ENCODE data around the gene C3orf22. TPM values are rescaled to one million over a fixed set of nuclear protein-coding genes. Genes with fewer than 3 reads are reported as not detected.

C3orf22 gene
- total and polyA plus RNA-seq, 9 of the 15 experiments (the other 6 are each of a cell fraction or from before 2014, with no cell fraction given) = not detected

GRCh38 chr3:126540951-126541627, 17.6 kb downstream of the C3orf22 start:
- peaks cover 0 to 7% of the 10 kb centered on the region in 2 experiments; a peak in 2 of 5 replicates for H3K27me3 ChIP-seq (ENCODE audit: control insufficient read depth in 2 of 2, insufficient read depth in 2 of 2, low read length in 2 of 2)
- peak; percentile 56 for ATAC-seq
- no peaks in the 10 kb centered on the region for H3K36me3 ChIP-seq (ENCODE audit: control insufficient read depth, insufficient read depth, low read length)
- H3K9me1 ChIP-seq (ENCODE audit: control insufficient read depth, insufficient read depth, low read length) = no peaks in the 10 kb centered on the region
- WGBS (ENCODE audit: insufficient coverage, low coverage, missing lambda C conversion rate) = 38% methylated on average over 19 of the region's 24 CpGs
- ChIA-PET POLR2A (no interaction called here), CTCF (ENCODE audit: low intra/inter-chr PET ratio) (no interaction called here)
- peak overlapping the region; percentile 28 to 48; a peak in 1 of 4 replicates for H3K9ac ChIP-seq (ENCODE audit: insufficient read depth in 1 of 2, low read depth in 2 of 2, low read length in 2 of 2)
- H3K79me2 ChIP-seq (ENCODE audit: control insufficient read depth, insufficient read depth, low read length) = no peaks in the 10 kb centered on the region
- in situ Hi-C loops (cut with MboI) (no loop called here), intact Hi-C loops (cut with micrococcal nuclease) (loop anchor here (2.0 kb wide), 1 partner anchor 64 kb away; no protein-coding TSS in a partner anchor)
- H2AFZ ChIP-seq (ENCODE audit: low read depth, low read length) = peak overlapping the region; percentile 83
- peaks cover 14 to 23% of the 10 kb centered on the region in 2 experiments for H3K4me1 ChIP-seq (replicated peaks in 1 of 2; ENCODE audit: control insufficient read depth in 2 of 2, insufficient read depth in 2 of 2, low read length in 2 of 2)
- peaks cover 2% of the 10 kb centered on the region for H3K9me3 ChIP-seq (replicated peaks; ENCODE audit: control insufficient read depth, insufficient read depth, low read depth, low read length)
- peak overlapping the region; percentile 29 for H3K4me2 ChIP-seq (ENCODE audit: insufficient read depth, low read length)
- TF ChIP-seq MAZ (CRISPR knock-in tag; conservative IDR thresholded peaks at IDR 0.05 in 1 of 2, IDR thresholded peaks at IDR 0.05 in 1 of 2) = peak in 1 of 2 experiments; percentile 19; a peak in 1 of 4 replicates
- no peak for TF ChIP-seq SP2 (IDR thresholded peaks at IDR 0.05; ENCODE audit: extremely low read depth, low read depth, low read length, poor library complexity, severe bottlenecking)
- TF ChIP-seq BACH1 (tag; IDR thresholded peaks at IDR 0.05) = peak; percentile 25; the same call in 1 of the 2 replicates
- TF ChIP-seq VEZF1 (CRISPR knock-in tag; IDR thresholded peaks at IDR 0.05) = peak; percentile 35; the same call in 1 of the 2 replicates
- no peak for TF ChIP-seq E2F5 (CRISPR knock-in tag; IDR thresholded peaks at IDR 0.05)
- no peak for TF ChIP-seq TRIM28 (IDR thresholded peaks at IDR 0.05)
- FAIRE-seq = no peak
- no peak overlapping the region for H3K4me3 ChIP-seq
- peak overlapping the region; percentile 75 for H3K27ac ChIP-seq (ENCODE audit: extremely low read depth, low read depth, low read length)
- no peaks in the 10 kb centered on the region for H4K20me1 ChIP-seq (replicated peaks; ENCODE audit: control insufficient read depth, insufficient read depth, low read length)
- no TSS peak for BruUV-seq (replicated peaks)
- DNase-seq (ENCODE audit: extremely low read depth in 1 of 4, low spot score in 3 of 4) = peak; percentile 12 to 32 (median 22)

Measured in K562 (cell line).